UCSD-AML1 (cell line): Measurements from ENCODE around the gene HSP90AB1.
A peak's percentile ranks its signal among the peaks of the same experiment; 100 is the strongest.

ENCODE experiments used
- DNase-seq: peaks from one replicate; lab custom pipeline; 2025; ENCODE audit not compliant: unreplicated experiment; lab: John Stamatoyannopoulos, UW

The HSP90AB1 gene

GRCh38 chr6:44235269-44235668 lies 11.6 kb upstream of the HSP90AB1 start:
- DNase-seq, result no peak

DNA sequence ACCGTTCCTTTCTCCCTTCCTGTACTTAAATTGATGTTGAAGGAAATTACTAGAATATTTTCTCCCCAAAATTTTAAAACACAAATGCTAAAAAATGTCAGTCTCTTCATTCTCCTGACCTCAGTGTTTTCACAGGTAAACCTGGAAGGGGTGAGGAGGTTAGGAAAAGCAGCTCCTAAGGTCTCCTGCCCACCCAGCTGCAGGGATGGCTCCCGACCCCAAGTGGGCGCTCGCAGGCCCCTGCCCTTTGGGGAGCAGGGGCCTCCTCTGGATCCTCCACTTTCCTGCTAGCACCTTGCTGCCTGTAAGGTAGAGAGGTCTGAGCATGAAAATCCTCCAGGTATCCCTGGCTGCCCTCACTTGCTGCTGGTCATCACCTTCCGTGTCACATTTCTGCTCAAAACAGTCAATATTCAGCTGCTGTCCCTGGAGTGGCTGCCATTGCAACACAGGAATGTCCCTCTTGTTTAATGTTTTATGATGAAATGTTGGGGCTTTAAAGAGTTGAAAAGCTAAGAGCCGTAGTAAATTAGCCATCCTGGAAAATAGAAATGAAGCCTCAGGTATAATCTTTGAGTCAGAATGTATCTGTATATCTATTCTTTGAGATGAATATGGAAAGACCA lies 10.9 kb upstream of the HSP90AB1 start:
- no peak for DNase-seq

DNA sequence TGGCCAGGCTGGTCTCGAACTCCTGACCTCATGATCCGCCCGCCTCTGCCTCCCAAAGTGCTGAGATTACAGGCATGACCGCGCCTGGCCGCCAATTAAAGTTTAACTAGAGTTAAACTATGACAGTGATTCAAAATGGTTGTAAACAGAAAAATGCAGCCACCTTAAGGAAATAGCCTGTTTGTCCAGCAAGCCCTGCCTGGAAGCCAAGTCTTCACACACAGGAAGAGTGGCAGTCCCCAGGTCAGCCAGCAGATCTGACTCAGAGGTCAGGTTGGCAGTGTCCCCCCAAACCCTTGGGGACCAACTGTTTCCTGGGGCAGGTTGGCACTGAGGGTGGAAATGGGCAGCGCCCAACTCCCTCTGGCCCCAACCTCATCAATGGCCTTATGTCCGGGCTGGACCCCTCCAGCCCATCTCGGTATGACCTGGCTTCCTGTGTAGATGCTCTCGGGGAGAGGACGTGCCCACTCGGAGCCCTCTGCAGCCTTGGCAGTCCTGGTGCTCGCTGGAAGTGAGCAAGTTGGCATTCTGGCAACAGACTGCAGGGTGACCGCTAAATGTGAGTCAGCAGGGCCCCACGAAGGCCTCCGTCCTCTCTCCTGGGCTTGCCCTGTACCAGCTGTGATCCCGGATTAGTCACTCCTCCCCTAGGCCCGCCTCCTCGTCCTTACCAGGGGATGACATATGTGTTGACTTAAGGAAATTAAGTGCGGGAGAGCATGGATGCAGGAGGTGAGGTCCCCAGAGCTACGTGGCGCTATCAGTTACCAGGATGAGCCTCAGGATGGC lies 9.7 kb upstream of the HSP90AB1 start:
- peak; percentile 80 for DNase-seq

DNA sequence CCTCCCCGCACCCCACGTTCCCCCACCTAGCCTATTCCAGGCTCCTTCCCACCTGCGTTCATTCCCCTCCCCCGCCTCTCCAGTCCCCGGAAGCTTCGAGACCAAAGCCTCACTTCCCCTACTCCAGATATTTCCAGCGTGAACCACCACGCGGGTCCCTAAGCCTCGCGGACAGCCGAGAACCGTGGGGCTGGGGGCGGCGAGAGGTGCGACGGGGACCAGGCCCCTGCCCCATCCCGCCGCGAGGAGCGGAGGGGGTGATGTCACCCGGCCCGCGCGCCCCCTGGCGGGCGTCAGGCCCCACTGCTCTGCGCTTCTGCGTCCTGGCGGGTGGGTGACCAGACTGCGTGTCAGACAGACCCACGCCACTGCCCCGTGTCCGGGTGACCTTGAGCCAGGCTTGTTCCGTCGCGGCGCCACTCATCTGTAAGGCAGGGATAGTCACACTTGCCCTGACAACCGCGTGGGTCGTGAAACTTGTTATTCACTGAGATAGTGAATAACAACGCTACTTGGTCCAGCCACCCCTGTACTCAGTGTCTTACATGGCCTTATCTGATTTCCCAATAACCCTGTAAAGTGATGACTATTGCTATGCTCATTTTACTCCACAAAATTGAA lies 9.0 kb upstream of the HSP90AB1 start:
- peak; percentile 79 for DNase-seq

- DNase-seq, result no peak
Observed at GRCh38 chr6:44238687-44239350, 8.1 kb upstream of the HSP90AB1 start.

GRCh38 chr6:44243345-44243744 lies 3.6 kb upstream of the HSP90AB1 start:
- DNase-seq, result no peak

DNA sequence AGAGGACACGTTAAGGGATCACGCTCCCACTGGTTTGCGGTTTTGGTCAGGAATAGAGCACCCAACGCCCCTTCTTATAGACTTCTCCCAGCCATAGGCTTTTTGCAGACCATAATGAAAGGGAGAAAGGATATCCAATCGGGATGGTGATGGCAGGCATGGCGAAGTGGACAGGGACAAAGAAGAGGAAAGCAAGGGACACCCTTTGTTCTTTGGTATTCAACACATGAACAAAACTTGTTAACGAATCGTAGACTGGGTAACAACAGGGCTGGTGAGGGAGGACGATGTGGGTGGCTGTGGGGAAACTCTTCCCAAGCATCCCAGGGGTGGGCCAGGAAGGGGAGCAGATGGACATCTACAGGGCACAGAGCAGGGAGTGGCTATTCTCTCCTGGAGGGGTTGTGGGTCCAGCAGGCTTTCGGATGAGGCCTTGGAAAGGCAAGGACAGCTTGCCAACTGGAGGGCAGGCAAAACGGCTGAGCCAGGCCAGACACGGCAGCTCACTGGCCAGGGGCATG lies 1.4 kb upstream of the HSP90AB1 start:
- DNase-seq, result no peak

- peak; percentile 87 for DNase-seq
Observed at GRCh38 chr6:44245912-44246662, 814 bp upstream of the HSP90AB1 start.

- DNase-seq, result peak; percentile 82
Observed at GRCh38 chr6:44247338-44248302, 719 bp downstream of the HSP90AB1 start.

GRCh38 chr6:44248579-44248978 lies 1.7 kb downstream of the HSP90AB1 start:
- DNase-seq, result no peak

GRCh38 chr6:44249082-44249748 lies 2.3 kb downstream of the HSP90AB1 start:
- no peak for DNase-seq

- no peak for DNase-seq
Observed at GRCh38 chr6:44250067-44250717, 3.3 kb downstream of the HSP90AB1 start.

GRCh38 chr6:44250718-44251123 lies 3.8 kb downstream of the HSP90AB1 start:
- no peak for DNase-seq

DNA sequence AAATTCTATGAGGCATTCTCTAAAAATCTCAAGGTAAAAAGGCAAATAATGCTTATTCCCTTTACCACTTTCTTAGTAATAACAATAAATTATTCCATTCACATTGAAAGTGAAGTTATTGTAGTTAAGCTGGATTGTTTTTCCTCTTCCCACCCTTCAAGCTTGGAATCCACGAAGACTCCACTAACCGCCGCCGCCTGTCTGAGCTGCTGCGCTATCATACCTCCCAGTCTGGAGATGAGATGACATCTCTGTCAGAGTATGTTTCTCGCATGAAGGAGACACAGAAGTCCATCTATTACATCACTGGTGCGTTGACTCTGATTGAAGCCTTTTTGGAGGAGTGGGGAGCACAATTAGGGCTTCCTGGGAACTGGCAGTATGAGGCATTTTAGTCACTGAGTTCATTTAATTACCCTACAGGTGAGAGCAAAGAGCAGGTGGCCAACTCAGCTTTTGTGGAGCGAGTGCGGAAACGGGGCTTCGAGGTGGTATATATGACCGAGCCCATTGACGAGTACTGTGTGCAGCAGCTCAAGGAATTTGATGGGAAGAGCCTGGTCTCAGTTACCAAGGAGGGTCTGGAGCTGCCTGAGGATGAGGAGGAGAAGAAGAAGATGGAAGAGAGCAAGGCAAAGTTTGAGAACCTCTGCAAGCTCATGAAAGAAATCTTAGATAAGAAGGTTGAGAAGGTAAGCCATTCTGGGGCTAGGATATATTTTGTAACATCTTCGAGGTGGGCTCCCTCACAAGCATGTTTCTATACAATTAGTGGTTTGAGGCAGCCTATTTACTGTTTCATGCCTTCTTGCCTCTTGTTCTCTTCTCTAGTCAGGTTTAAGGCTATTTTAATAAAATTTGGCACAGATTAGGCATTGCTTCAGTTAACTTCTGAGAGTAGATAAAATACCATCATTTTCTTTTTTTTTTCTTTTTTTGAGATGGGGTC lies 4.9 kb downstream of the HSP90AB1 start:
- DNase-seq, result no peak

GRCh38 chr6:44253307-44254101 lies 6.6 kb downstream of the HSP90AB1 start:
- DNase-seq, result peak; percentile 45
